KMS-11 (cell line): ENCODE measurements around the gene WFDC5.

ENCODE experiments used
- H2AFZ ChIP-seq: fragments of 200-600 bp; sonication (generic); 2 replicates; pipeline ENCODE4 v1.6.1; 2016; ENCODE audit warnings: antibody characterized with exemption, mixed run types, low read depth
- H3K27ac ChIP-seq: fragments of 200-600 bp; sonication (generic); 2 replicates; pipeline ENCODE4 v1.6.1; 2016; ENCODE audit warnings: mild to moderate bottlenecking, mixed run types
- H3K27me3 ChIP-seq: fragments of 200-600 bp; sonication (generic); 2 replicates; pipeline ENCODE4 v1.6.1; 2017; ENCODE audit warnings: mild to moderate bottlenecking, low read depth, mixed run types, moderate library complexity; ENCODE audit not compliant: insufficient read depth
- H3K36me3 ChIP-seq: fragments of 200-600 bp; sonication (generic); 2 replicates; pipeline ENCODE4 v1.6.1; 2017; ENCODE audit warnings: mild to moderate bottlenecking, mixed run types; ENCODE audit not compliant: insufficient read depth
- H3K4me1 ChIP-seq: fragments of 200-600 bp; sonication (generic); 2 replicates; pipeline ENCODE4 v1.6.1; 2016; ENCODE audit warnings: mild to moderate bottlenecking, low read depth, mixed run types; ENCODE audit not compliant: poor library complexity, severe bottlenecking
- H3K4me2 ChIP-seq: fragments of 200-600 bp; sonication (generic); 2 replicates; pipeline ENCODE4 v1.7.0; 2016; ENCODE audit warnings: mild to moderate bottlenecking, mixed run types
- H3K4me3 ChIP-seq: fragments of 200-600 bp; sonication (generic); IDR thresholded peaks from 2 replicates; pipeline ENCODE4 v1.6.1; 2017; ENCODE audit warnings: low read depth, low read length, mixed read lengths; ENCODE audit not compliant: insufficient read depth
- H3K79me2 ChIP-seq: fragments of 200-600 bp; sonication (generic); 2 replicates; pipeline ENCODE4 v1.6.1; 2016; ENCODE audit warnings: low read depth, mixed run types; ENCODE audit not compliant: insufficient read depth
- H3K9ac ChIP-seq: fragments of 200-600 bp; sonication (generic); 2 replicates; pipeline ENCODE4 v1.6.1; 2016; ENCODE audit warnings: mild to moderate bottlenecking, mixed run types
- H4K20me1 ChIP-seq: fragments of 200-600 bp; sonication (generic); 2 replicates; pipeline ENCODE4 v1.6.1; 2016; ENCODE audit warnings: mild to moderate bottlenecking, mixed run types; ENCODE audit not compliant: insufficient read depth
- CTCF ChIP-seq: fragments of 200-600 bp; sonication (generic); conservative IDR thresholded peaks from 2 replicates; pipeline ENCODE4 v1.6.1; 2017; ENCODE audit warnings: low read depth, mild to moderate bottlenecking, antibody characterized with exemption, low read length, moderate library complexity, mixed read lengths

The WFDC5 gene

GRCh38 chr20:45105317-45105716 lies 9.7 kb downstream of the WFDC5 start:
- no peak overlapping the region for H3K4me2 ChIP-seq
- no peak overlapping the region for H3K9ac ChIP-seq
- H4K20me1 ChIP-seq: no peaks in the 10 kb centered on the region
- H3K36me3 ChIP-seq: no peaks in the 10 kb centered on the region
- no peak overlapping the region for H3K4me3 ChIP-seq
- H3K27me3 ChIP-seq: no peaks in the 10 kb centered on the region
- H2AFZ ChIP-seq: no peak overlapping the region
- no peaks in the 10 kb centered on the region for H3K4me1 ChIP-seq
- no peak overlapping the region for H3K27ac ChIP-seq
- TF ChIP-seq CTCF: no peak
- H3K79me2 ChIP-seq: no peaks in the 10 kb centered on the region

- no peak overlapping the region for H3K9ac ChIP-seq
- H3K4me3 ChIP-seq: no peak overlapping the region
- H3K36me3 ChIP-seq: no peaks in the 10 kb centered on the region
- H3K4me2 ChIP-seq: no peak overlapping the region
- H3K27ac ChIP-seq: no peak overlapping the region
- H4K20me1 ChIP-seq: no peaks in the 10 kb centered on the region
- TF ChIP-seq CTCF: no peak
- no peak overlapping the region for H2AFZ ChIP-seq
- H3K4me1 ChIP-seq: no peaks in the 10 kb centered on the region
- no peaks in the 10 kb centered on the region for H3K79me2 ChIP-seq
- H3K27me3 ChIP-seq: no peaks in the 10 kb centered on the region
Observed at GRCh38 chr20:45104786-45105185, 10.2 kb downstream of the WFDC5 start.

GRCh38 chr20:45103072-45103471 lies 11.9 kb downstream of the WFDC5 start:
- Histone ChIP-seq H3K79me2 (no peaks in the 10 kb centered on the region), H3K27me3 (no peaks in the 10 kb centered on the region), H3K9ac (no peak overlapping the region), H3K27ac (no peak overlapping the region), H2AFZ (no peak overlapping the region), H3K4me1 (no peaks in the 10 kb centered on the region), H3K4me2 (no peak overlapping the region), H3K4me3 (no peak overlapping the region), H3K36me3 (no peaks in the 10 kb centered on the region), H4K20me1 (no peaks in the 10 kb centered on the region)
- no peak for TF ChIP-seq CTCF

- Histone ChIP-seq H3K4me2 (no peak overlapping the region; the same call in 1 of the 2 replicates), H2AFZ (no peak overlapping the region), H3K4me3 (no peak overlapping the region), H3K27me3 (no peaks in the 10 kb centered on the region), H3K36me3 (no peaks in the 10 kb centered on the region), H3K27ac (no peak overlapping the region), H3K9ac (no peak overlapping the region), H3K79me2 (no peaks in the 10 kb centered on the region), H3K4me1 (no peaks in the 10 kb centered on the region), H4K20me1 (no peaks in the 10 kb centered on the region)
- TF ChIP-seq CTCF: no peak
Observed at GRCh38 chr20:45101333-45101850, 13.6 kb downstream of the WFDC5 start.
